ENCODE results near the gene PSME3IP1.

The PSME3IP1 gene

DNA sequence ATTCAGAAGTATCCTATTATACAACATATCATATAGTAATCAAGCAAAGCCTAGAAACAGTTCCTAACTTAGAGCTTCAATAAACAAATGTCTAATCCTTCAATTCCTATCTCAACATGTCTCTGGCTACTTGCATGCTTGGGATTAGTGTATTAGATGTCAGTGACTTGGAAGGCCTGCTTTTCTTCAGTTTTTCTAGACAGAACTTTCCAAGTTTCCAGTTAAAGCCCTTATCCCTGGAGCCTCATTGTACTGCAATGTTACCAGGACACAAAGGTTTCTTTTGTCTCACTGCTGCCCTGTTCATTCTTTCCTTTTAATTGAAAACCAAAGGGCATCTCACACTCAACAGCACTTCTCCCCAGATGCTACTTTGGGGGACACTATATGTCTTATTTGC lies 16.5 kb downstream of the PSME3IP1 start:
- H2AFZ ChIP-seq, result no peak overlapping the region
- no peak overlapping the region for H3K4me3 ChIP-seq (ENCODE audit: low read depth, low read length)
- H3K27me3 ChIP-seq (ENCODE audit: control insufficient read depth, insufficient read depth, low read length), result no peaks in the 10 kb centered on the region
- no peak overlapping the region for H3K4me2 ChIP-seq (ENCODE audit: low read length)
- H3K27ac ChIP-seq, result no peak overlapping the region
- H3K9me3 ChIP-seq (ENCODE audit: control insufficient read depth, low read length), result no peaks in the 10 kb centered on the region
- no peaks in the 10 kb centered on the region for H3K79me2 ChIP-seq
- H3K9ac ChIP-seq, result no peak overlapping the region
- TF ChIP-seq, protein P1, sequence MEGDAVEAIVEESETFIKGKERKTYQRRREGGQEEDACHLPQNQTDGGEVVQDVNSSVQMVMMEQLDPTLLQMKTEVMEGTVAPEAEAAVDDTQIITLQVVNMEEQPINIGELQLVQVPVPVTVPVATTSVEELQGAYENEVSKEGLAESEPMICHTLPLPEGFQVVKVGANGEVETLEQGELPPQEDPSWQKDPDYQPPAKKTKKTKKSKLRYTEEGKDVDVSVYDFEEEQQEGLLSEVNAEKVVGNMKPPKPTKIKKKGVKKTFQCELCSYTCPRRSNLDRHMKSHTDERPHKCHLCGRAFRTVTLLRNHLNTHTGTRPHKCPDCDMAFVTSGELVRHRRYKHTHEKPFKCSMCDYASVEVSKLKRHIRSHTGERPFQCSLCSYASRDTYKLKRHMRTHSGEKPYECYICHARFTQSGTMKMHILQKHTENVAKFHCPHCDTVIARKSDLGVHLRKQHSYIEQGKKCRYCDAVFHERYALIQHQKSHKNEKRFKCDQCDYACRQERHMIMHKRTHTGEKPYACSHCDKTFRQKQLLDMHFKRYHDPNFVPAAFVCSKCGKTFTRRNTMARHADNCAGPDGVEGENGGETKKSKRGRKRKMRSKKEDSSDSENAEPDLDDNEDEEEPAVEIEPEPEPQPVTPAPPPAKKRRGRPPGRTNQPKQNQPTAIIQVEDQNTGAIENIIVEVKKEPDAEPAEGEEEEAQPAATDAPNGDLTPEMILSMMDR (IDR thresholded peaks at IDR 0.05), result no peak
- no peaks in the 10 kb centered on the region for H3K4me1 ChIP-seq
- no peaks in the 10 kb centered on the region for H3K36me3 ChIP-seq (ENCODE audit: control insufficient read depth, insufficient read depth, low read length)

DNA sequence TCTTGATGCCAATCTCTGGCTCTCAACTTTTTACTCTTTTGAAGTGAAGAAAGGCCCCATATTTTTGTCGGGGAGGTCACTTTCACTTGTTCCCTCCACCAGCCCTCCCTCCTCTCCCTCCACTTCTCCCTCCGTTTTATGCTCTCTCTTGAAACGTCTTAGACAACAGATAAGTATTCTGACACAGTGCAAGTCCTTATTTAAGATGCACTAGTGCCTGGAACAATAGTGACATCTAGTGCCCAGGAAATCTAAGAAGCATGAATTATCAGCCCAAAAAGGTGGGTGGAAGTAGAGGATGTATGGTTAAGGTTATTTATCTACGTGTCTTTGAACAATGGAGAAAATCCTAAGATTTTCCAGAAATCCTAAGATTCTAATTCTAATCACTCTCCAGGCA lies 17.9 kb downstream of the PSME3IP1 start:
- no peaks in the 10 kb centered on the region for H3K27me3 ChIP-seq (ENCODE audit: control insufficient read depth, insufficient read depth, low read length)
- H3K9ac ChIP-seq, result no peak overlapping the region
- H2AFZ ChIP-seq, result no peak overlapping the region
- H3K79me2 ChIP-seq, result no peaks in the 10 kb centered on the region
- H3K4me1 ChIP-seq, result no peaks in the 10 kb centered on the region
- H3K27ac ChIP-seq, result no peak overlapping the region
- H3K4me2 ChIP-seq (ENCODE audit: low read length), result no peak overlapping the region
- no peaks in the 10 kb centered on the region for H3K36me3 ChIP-seq (ENCODE audit: control insufficient read depth, insufficient read depth, low read length)
- TF ChIP-seq, protein P1 (IDR thresholded peaks at IDR 0.05), result peak; percentile 38
- no peak overlapping the region for H3K4me3 ChIP-seq (ENCODE audit: low read depth, low read length)
- H3K9me3 ChIP-seq (ENCODE audit: control insufficient read depth, low read length), result no peaks in the 10 kb centered on the region

DNA sequence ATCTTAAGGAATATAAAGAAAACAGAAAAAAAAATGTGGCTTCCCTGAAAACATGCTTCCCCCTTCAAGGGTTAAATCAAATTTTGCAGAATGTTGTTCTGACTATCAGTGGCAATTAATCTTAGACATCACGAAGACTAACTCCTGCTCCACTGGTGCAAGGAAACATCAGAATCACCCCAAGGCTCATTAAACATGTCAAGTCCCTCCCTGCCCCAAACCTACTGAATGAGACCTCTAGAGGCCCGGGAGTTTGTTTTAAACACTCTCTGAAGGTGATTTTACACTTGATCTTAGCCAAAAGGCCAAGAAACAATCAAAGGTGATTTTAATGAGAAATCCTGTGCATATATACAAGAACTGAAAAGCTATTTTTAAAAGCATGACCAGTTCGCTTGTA lies 18.3 kb downstream of the PSME3IP1 start:
- TF ChIP-seq, protein P1 (IDR thresholded peaks at IDR 0.05), result no peak
- no peaks in the 10 kb centered on the region for H3K9me3 ChIP-seq (ENCODE audit: control insufficient read depth, low read length)
- no peaks in the 10 kb centered on the region for H3K4me1 ChIP-seq
- H2AFZ ChIP-seq, result no peak overlapping the region
- H3K9ac ChIP-seq, result no peak overlapping the region
- no peaks in the 10 kb centered on the region for H3K79me2 ChIP-seq
- H3K27ac ChIP-seq, result no peak overlapping the region
- no peaks in the 10 kb centered on the region for H3K27me3 ChIP-seq (ENCODE audit: control insufficient read depth, insufficient read depth, low read length)
- no peak overlapping the region for H3K4me2 ChIP-seq (ENCODE audit: low read length)
- H3K4me3 ChIP-seq (ENCODE audit: low read depth, low read length), result no peak overlapping the region
- H3K36me3 ChIP-seq (ENCODE audit: control insufficient read depth, insufficient read depth, low read length), result no peaks in the 10 kb centered on the region

DNA sequence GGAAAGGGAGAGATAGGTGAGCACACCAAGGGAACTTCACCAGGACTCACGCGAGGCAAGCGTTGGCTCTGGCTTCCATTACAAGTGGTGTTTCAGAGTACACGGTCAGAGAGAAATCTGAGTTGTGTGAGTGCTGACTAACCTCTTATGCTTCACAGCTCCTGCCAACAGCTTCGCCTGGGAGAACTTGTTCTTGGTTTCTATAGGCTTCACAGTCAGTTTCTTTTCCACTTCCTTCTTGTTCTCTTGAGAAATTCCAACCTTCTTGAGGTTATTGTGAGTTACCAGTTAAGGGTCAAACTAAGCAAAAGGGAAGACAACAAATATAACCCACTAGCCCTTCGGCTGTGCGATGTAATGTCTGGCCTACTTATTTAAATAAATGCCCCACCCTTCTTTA lies 18.9 kb downstream of the PSME3IP1 start:
- H3K36me3 ChIP-seq (ENCODE audit: control insufficient read depth, insufficient read depth, low read length), result no peaks in the 10 kb centered on the region
- H3K27ac ChIP-seq, result no peak overlapping the region
- TF ChIP-seq, protein P1 (IDR thresholded peaks at IDR 0.05), result no peak

DNA sequence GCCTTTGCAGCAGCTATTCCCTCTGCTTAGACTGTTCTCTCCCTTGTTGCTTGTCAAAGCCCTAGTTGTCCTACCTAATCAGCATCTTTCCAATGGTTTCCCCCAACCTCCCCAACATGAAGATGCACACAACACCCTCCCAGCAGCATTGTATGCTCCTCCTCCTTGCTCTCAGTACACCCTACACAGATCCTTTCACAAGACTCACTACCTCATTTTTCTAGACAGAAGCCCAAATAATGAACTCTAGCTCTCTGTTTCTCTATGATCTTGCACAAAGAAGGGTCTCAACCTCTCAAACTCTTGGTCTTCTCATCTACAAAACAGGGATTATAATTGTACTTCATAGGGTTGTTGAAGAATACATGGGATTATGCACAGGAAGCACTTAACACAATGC lies 19.4 kb downstream of the PSME3IP1 start:
- no peak overlapping the region for H3K9ac ChIP-seq
- no peaks in the 10 kb centered on the region for H3K79me2 ChIP-seq
- no peaks in the 10 kb centered on the region for H3K4me1 ChIP-seq
- H3K9me3 ChIP-seq (ENCODE audit: control insufficient read depth, low read length), result no peaks in the 10 kb centered on the region
- no peak overlapping the region for H2AFZ ChIP-seq
- no peak overlapping the region for H3K27ac ChIP-seq
- no peak overlapping the region for H3K4me2 ChIP-seq (ENCODE audit: low read length)
- TF ChIP-seq, protein P1 (IDR thresholded peaks at IDR 0.05), result no peak
- no peaks in the 10 kb centered on the region for H3K27me3 ChIP-seq (ENCODE audit: control insufficient read depth, insufficient read depth, low read length)
- H3K36me3 ChIP-seq (ENCODE audit: control insufficient read depth, insufficient read depth, low read length), result no peaks in the 10 kb centered on the region
- no peak overlapping the region for H3K4me3 ChIP-seq (ENCODE audit: low read depth, low read length)

More for the DNA sequence above, 18.9 kb downstream of the PSME3IP1 start:
- Histone ChIP-seq H3K79me2 (no peaks in the 10 kb centered on the region), H3K9ac (no peak overlapping the region), H3K4me1 (no peaks in the 10 kb centered on the region), H3K4me2 (ENCODE audit: low read length) (no peak overlapping the region), H3K27me3 (ENCODE audit: control insufficient read depth, insufficient read depth, low read length) (no peaks in the 10 kb centered on the region), H2AFZ (no peak overlapping the region), H3K9me3 (ENCODE audit: control insufficient read depth, low read length) (no peaks in the 10 kb centered on the region), H3K4me3 (ENCODE audit: low read depth, low read length) (no peak overlapping the region)

Data from parathyroid adenoma (tissue), 2 donors.